ENCODE data around the gene PYCR2. TPM values are rescaled to one million over a fixed set of nuclear protein-coding genes. Genes with fewer than 3 reads are reported as not detected.
A peak's percentile ranks its signal among the peaks of the same experiment; 100 is the strongest.

The PYCR2 gene
- total and polyA plus RNA-seq, 2 donors (not counting 1 experiment from before 2014, with no cell fraction given) = 28.6 to 32.4 TPM

DNA sequence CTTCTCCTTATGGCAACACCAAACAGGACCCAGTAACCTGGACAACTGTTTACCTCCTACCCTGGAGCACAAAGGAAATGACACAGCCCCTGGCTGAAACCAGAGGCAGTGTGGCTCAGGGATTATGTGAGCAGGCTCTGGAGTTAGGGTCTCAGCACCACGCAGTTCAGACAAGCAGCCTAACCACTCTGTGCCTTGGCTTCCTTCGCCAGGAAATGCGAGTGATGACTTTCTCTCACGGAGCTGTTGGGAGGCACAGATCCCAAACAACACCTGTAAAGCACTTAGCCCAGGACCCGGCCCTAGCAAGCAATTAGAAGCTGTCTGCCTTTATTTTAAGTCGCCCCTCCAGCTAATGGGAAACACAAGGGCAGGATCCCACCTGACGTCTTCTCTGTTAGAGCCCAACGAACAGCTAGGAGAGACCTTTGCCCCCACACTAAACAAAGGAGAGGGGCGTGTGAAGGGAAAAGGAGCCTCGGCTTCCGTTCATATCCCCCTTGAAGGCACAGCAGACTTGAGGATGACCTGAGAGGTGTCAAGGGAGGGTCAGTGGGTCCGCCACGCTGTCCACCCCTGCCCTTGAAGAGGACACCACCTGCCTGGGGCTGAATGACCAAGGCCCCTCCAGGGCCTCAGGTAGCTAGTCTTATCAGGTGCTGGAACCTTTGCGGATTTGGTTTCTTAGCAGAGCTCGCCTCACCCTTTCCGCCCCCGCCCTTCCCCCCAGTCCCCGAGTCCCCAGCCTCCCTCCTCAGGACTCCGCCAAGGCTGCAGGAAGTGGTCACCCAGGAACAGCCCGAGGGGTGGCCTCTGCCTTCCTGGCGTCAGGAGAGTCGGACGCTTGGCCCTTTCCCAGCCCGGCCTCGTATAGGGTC lies 42.7 kb downstream of the PYCR2 start:
- Histone ChIP-seq H3K79me2 (ENCODE audit: control insufficient read depth, insufficient read depth, low read length) (peaks cover 8% of the 10 kb centered on the region), H3K27ac (ENCODE audit: insufficient read depth, low read length) (peak overlapping the region; percentile 88), H2AFZ (ENCODE audit: low read length) (peak overlapping the region; percentile 67), H3K36me3 (ENCODE audit: control insufficient read depth, insufficient read depth, low read length) (peaks cover 3% of the 10 kb centered on the region), H4K20me1 (ENCODE audit: control insufficient read depth, extremely low read depth, insufficient read depth, low read length) (no peaks in the 10 kb centered on the region), H3K4me1 (ENCODE audit: control insufficient read depth, extremely low read depth, insufficient read depth, low read length) (peaks cover 15% of the 10 kb centered on the region), H3K27me3 (ENCODE audit: control insufficient read depth, insufficient read depth, low read length) (no peaks in the 10 kb centered on the region), H3K9me3 (ENCODE audit: control insufficient read depth, insufficient read depth, low read depth, low read length) (no peaks in the 10 kb centered on the region), H3K9ac (ENCODE audit: insufficient read depth, low read length) (peak overlapping the region; percentile 67), H3K4me2 (ENCODE audit: extremely low read depth, insufficient read depth, low read length) (peak overlapping the region; percentile 99), H3K4me3 (replicated peaks in 1 of 4; ENCODE audit: control extremely low read depth in 1 of 4, insufficient read depth in 1 of 4, low read depth in 3 of 4, low read length in 4 of 4) (peak overlapping the region; percentile 58 to 98 (median 71))
- DNase-seq (ENCODE audit: low read depth in 2 of 2) = peak; percentile 35 to 44
- TF ChIP-seq EZH2 (IDR thresholded peaks at IDR 0.05; ENCODE audit: low read length, missing control alignments) = no peak
- TF ChIP-seq, protein P1, sequence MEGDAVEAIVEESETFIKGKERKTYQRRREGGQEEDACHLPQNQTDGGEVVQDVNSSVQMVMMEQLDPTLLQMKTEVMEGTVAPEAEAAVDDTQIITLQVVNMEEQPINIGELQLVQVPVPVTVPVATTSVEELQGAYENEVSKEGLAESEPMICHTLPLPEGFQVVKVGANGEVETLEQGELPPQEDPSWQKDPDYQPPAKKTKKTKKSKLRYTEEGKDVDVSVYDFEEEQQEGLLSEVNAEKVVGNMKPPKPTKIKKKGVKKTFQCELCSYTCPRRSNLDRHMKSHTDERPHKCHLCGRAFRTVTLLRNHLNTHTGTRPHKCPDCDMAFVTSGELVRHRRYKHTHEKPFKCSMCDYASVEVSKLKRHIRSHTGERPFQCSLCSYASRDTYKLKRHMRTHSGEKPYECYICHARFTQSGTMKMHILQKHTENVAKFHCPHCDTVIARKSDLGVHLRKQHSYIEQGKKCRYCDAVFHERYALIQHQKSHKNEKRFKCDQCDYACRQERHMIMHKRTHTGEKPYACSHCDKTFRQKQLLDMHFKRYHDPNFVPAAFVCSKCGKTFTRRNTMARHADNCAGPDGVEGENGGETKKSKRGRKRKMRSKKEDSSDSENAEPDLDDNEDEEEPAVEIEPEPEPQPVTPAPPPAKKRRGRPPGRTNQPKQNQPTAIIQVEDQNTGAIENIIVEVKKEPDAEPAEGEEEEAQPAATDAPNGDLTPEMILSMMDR (conservative IDR thresholded peaks at IDR 0.05 in 1 of 2, IDR thresholded peaks at IDR 0.05 in 1 of 2; ENCODE audit: low read depth in 1 of 2, low read length in 2 of 2) = no peak

DNA sequence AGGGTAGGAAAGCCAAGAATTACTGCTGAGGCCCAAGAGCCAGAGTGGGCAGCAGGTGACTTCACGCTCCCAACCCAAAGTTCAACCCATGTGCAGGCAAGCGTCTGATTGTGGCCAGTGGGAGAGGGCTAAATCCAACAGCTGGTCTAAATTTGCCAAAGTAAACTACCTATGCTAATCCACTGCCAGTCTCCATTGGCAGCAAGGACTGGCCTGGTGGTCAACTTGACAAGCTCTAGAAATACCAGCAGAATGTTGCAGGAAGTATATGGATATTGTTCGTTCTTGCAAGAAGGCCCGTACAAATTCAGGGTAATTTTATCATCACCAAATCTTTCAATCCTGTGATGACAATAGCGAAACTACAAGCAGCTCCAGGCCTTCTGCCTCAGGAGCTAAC lies 43.4 kb downstream of the PYCR2 start:
- Histone ChIP-seq H3K9me3 (ENCODE audit: control insufficient read depth, insufficient read depth, low read depth, low read length) (no peaks in the 10 kb centered on the region), H4K20me1 (ENCODE audit: control insufficient read depth, extremely low read depth, insufficient read depth, low read length) (no peaks in the 10 kb centered on the region), H3K9ac (ENCODE audit: insufficient read depth, low read length) (no peak overlapping the region), H2AFZ (ENCODE audit: low read length) (no peak overlapping the region), H3K27me3 (ENCODE audit: control insufficient read depth, insufficient read depth, low read length) (no peaks in the 10 kb centered on the region), H3K36me3 (ENCODE audit: control insufficient read depth, insufficient read depth, low read length) (peaks cover 3% of the 10 kb centered on the region), H3K4me1 (ENCODE audit: control insufficient read depth, extremely low read depth, insufficient read depth, low read length) (peaks cover 15% of the 10 kb centered on the region), H3K79me2 (ENCODE audit: control insufficient read depth, insufficient read depth, low read length) (peaks cover 8% of the 10 kb centered on the region), H3K4me3 (replicated peaks in 1 of 4; ENCODE audit: control extremely low read depth in 1 of 4, insufficient read depth in 1 of 4, low read depth in 3 of 4, low read length in 4 of 4) (peak overlapping the region in 2 of 4 experiments; percentile 58 to 98), H3K4me2 (ENCODE audit: extremely low read depth, insufficient read depth, low read length) (peak overlapping the region; percentile 99), H3K27ac (ENCODE audit: insufficient read depth, low read length) (no peak overlapping the region)
- TF ChIP-seq, protein P1 (conservative IDR thresholded peaks at IDR 0.05 in 1 of 2, IDR thresholded peaks at IDR 0.05 in 1 of 2; ENCODE audit: low read depth in 1 of 2, low read length in 2 of 2) = no peak
- no peak for TF ChIP-seq EZH2 (IDR thresholded peaks at IDR 0.05; ENCODE audit: low read length, missing control alignments)
- DNase-seq (ENCODE audit: low read depth in 2 of 2) = no peak

DNA sequence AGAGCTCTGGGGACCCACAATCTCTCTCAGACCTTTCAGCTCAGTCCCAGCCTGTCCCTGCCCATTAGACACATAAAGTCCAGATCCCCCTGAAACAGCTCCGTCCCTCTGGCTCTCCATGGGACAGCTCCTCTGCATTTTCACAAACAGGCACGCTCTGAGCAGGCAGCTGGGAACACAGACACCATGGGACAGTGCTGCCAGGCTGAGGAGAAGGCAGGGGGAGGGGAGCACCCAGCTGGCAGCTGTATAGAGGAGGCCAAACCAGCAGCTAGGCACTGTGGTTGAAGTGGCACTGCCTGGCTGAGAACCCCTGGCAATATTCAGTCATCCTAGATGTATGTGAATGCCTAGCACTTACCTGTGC lies 43.8 kb downstream of the PYCR2 start:
- no peak overlapping the region for H3K27ac ChIP-seq (ENCODE audit: insufficient read depth, low read length)
- H4K20me1 ChIP-seq (ENCODE audit: control insufficient read depth, extremely low read depth, insufficient read depth, low read length) = no peaks in the 10 kb centered on the region
- peak overlapping the region in 1 of 4 experiments; percentile 20 for H3K4me3 ChIP-seq (replicated peaks in 1 of 4; ENCODE audit: control extremely low read depth in 1 of 4, insufficient read depth in 1 of 4, low read depth in 3 of 4, low read length in 4 of 4)
- no peak for TF ChIP-seq EZH2 (IDR thresholded peaks at IDR 0.05; ENCODE audit: low read length, missing control alignments)
- TF ChIP-seq, protein P1 (conservative IDR thresholded peaks at IDR 0.05 in 1 of 2, IDR thresholded peaks at IDR 0.05 in 1 of 2; ENCODE audit: low read depth in 1 of 2, low read length in 2 of 2) = no peak
- peaks cover 8% of the 10 kb centered on the region for H3K79me2 ChIP-seq (ENCODE audit: control insufficient read depth, insufficient read depth, low read length)
- no peak overlapping the region for H2AFZ ChIP-seq (ENCODE audit: low read length)
- H3K9me3 ChIP-seq (ENCODE audit: control insufficient read depth, insufficient read depth, low read depth, low read length) = no peaks in the 10 kb centered on the region
- H3K4me2 ChIP-seq (ENCODE audit: extremely low read depth, insufficient read depth, low read length) = no peak overlapping the region
- DNase-seq (ENCODE audit: low read depth in 2 of 2) = no peak
- no peak overlapping the region for H3K9ac ChIP-seq (ENCODE audit: insufficient read depth, low read length)
- peaks cover 15% of the 10 kb centered on the region for H3K4me1 ChIP-seq (ENCODE audit: control insufficient read depth, extremely low read depth, insufficient read depth, low read length)
- H3K27me3 ChIP-seq (ENCODE audit: control insufficient read depth, insufficient read depth, low read length) = no peaks in the 10 kb centered on the region
- peaks cover 3% of the 10 kb centered on the region for H3K36me3 ChIP-seq (ENCODE audit: control insufficient read depth, insufficient read depth, low read length)

All from fibroblast of lung (primary cell).